G401.6 (cell line): Measurements from ENCODE around the gene ESX1.
"Not testable (repeated sequence)": the region's sequence is repeated elsewhere in the genome, so short reads cannot be mapped to it uniquely, and the experiment has no call there.

Experiments
- FAIRE-seq: peaks from 2 replicates; lab custom pipeline; 2012; peaks lifted over from hg19 to GRCh38; lab: Jason Lieb, UNC

ESX1 gene

DNA sequence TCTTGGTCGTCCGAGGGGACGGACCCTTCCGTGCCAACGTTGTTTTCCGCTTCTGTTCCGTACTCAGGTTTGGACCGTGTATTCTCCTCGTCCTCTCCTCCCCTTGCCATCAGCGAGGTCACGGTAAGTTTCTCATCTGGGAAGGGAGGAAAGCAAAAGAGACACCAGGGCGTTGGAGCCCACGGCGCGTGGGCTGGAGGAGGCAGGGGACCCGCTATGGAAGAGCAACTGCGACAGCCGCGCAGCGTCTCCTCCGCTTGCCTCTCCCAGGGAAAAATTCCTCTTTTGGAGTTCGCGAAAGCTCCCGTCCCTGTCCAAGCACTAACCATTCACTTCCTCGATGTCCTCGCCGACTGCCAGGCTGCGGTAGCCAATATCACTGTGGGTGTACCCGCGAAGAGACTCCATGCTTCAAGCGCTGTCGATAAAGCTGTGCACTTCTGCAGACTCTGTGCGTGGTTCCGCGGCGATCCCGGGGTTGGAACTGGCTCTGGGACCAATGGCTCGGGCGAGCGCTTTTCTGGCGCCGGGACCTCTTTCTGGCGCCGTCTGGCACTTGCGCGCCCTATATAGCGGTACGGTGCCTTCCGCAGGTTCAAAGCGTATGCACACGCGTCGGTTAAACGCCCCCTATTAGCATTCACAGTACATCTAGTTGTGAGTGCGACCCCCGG, at the start of gene ESX1:
ESX1 (minus strand) TSS at position 492 of the 674 bp plus-strand sequence; CDS start at position 408, 84 bp downstream.
- no peak for FAIRE-seq

DNA sequence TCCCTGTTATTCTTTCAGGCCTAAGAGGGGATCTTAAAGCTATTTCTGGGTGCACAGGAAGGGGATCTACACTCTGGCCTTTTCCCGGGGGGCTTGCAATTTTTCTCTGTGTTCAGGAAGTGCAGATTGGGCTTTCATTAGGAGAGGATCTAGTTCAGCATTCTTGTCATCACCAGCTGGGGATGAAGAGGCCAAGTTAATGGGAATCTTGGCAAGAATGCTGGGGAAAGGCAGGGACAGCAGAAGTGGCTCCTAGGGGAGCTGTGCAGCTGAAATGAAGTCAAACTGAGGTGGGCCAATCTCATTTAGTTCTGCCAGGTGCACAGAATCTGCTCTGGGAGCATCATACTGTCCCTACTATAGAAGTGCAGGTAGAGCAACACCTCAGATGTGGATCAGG, 40.9 kb upstream of the ESX1 start:
- no peak for FAIRE-seq

DNA sequence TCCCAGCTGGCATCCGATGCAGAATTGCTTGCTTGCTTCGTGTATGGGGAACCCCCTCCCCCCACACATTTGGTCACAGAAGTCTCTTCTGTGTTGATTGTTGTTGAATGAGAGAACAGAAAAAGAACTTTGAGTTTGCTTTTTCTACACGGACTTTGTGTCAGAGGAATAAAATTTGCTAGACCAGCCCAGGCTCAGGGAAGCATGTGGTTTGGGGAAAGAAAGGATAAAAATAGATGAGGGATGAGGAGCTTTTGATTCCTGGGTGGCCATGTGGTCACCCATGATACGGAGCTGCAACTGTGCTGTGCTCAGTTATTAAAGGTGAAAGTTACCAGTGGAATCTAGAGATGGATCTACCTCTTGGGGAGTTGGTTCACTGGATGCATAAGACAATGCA, 34.2 kb upstream of the ESX1 start:
- FAIRE-seq = no peak

DNA sequence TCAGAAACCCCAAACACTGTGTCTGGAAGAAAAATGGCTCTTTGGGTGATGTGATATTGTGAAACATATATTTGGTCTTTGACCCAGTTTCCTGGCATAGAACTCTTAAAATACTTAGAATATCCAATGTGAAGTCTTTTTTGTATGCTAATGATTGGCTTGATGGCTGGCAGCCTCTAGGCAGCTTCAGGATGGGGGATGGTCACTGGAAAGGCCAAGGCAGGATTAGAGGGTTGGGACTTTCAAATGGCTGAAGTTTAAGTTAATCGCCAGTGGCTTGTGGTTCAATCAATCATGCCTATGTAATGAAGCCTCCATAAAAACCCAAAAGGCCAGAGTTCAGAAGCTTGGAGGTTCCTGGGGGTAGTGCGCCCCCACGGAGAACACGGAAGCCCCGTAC, 33.5 kb upstream of the ESX1 start:
- no peak for FAIRE-seq

DNA sequence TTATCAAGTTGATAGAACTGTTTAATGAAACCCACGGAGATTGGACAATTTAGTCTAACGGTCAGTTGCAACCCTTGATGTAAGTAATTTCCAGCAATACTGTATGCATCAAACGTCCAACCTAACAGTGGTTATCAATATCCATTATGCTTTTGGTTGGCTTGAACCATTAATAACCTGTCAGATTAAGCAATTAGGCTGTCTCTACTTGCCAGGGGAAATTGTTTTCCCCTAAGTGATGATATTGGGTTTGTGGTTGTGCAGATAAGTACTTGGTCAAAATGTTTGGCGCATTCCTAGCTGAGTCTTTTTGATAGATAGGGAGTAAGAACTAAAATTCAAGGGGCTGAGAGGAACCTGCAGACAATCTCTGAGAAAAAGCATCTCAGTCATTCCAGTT, 30.5 kb upstream of the ESX1 start:
- no peak for FAIRE-seq

DNA sequence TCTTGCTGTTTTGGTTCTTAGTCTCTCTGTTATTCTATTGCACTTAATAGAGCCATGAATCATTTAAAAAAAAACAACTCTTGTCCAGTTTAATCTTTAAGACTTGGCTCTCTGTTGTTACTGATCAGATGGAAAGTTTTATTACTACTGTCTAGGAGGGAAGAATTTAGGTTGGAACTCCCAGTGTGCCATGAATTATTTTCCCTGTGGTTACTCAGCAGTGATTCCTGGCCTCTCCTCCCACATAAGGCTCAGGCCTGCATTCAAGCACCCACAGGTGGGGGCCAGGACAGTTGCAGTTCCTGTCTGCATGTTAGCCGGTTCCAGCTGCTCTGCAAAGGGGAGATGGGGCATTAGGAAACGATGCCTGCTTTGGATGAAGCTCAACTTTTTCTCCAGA, 29.8 kb upstream of the ESX1 start:
- no peak for FAIRE-seq

DNA sequence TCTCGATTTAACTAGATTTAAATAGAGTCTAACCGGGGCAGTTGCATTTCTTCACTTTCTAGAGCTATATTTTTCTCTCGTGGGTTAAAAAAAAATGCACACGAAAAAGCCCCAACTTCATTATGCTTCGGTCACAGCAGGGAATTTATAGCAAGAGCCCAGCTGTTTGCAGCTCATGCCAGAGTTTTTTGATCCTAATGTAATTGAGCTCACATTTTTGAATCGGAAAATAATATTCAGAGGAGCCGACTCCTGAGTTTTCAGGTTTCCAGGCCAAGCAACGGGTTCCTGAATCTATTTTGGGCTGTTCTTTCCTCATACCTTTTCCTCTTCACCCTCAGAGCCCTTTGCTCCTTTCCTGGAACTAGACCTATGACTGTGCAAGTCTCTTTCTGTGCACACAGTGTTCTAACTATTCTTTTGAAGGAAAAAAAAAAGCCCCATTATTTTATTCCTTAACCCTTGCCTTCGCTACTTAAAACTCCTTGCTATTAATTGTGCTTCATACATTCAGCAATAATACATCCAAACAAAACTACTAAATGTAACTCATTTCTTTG, 27.5 kb upstream of the ESX1 start:
- FAIRE-seq = no peak

DNA sequence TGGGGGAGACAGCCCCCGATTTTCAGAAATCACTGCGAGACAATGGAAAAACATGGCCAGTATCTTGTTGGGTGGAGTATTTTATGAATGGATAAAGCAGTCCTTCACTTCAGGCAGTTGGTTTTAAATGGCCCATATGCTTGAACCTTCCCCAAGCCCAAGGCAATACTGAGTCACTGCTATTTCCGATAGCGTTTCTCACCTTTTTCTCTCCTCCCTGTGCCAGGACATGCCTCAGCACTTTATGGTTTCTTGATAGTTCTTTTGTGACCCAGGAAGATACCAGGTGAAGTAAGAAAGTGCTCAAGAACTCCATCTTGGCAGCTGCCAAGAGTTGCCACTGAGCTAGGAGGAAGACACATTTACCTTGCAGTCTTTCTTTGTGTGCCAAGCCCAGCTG, 26.8 kb upstream of the ESX1 start:
- FAIRE-seq = no peak

DNA sequence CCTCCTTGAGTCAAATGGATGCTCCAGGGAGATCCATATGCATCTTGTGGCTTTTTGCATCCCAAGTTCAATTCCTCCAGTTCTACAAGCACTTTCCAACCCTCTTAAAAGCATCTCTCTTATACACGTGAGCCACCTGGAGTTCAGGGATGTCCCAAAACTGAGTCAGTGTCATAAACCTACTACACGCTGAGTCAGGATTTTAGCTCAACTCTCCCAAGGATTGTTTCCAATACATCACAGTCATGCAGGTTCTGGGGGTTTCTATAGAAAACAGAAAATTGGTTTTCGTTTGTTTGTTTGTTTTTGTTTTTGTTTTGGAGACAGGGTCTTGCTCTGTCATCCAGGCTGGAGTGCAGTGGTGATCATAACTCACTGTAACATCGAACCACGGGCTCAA, 25.9 kb upstream of the ESX1 start:
- no peak for FAIRE-seq

DNA sequence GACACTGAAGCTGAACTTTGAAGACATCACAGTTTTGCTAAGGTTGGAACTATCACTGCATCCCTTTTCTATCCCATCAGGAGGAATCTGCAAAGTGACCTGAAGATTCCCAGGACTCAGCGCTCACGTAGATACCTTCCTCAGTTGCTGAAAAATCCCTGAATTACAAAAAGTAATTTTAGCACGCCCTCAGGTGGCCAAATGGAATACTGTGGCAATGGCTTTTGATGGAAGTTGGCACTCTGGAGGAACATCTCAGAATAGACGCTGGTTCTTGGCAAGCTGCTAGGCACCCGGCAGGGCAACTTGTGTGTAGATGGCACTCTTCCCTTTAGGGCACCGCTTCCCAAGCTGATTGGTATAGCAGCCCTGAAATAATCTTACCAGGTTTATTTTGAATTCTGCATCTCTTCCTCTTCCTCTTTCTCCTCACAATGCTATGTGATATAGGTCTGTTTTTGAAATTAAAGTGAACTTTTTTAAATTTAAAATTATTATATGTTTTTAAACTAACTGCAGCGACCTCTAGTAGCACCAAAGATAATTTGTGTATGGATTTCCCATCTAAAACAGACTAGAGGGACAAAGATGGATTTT, 16.3 kb upstream of the ESX1 start:
- peak; percentile 64 for FAIRE-seq

DNA sequence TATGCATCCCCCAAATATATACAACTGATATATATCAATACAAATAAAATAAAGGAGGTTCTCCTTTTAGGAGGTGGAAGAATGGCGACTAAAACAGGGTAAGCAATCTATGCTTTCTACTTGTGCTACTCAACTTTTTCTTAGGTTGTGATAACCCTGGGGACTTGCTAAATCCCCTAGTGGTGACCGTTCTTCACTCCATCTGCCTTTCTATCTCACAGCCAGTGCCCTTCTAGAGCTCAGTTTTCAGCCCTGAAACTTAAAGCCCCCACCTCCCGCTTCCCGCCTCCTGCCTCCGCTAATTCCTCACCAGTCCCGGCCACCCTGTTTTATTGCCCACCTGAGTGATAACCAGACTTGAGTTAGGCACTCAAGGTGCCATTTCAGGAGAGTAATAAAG, 15.5 kb upstream of the ESX1 start:
- FAIRE-seq = no peak

DNA sequence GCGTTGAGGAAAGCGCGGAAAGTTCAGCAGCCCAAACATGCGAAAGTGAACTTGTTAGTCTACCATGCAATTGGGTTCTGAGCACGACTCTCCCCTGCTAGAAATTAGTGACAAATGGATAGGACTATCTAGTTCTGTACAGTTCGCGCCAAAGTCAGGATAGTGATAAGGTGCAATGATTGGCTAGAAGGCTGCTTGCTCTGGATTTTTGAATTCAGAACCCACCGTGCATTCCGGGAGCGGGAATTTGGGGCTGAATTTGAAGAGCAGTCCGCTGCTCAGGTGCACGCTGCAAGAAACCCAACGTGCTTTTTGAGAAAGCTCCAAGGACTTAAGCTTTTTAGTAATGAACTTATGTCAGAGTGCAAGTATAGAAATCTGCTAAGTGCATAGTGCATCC, 732 bp upstream of the ESX1 start:
- FAIRE-seq = no peak

DNA sequence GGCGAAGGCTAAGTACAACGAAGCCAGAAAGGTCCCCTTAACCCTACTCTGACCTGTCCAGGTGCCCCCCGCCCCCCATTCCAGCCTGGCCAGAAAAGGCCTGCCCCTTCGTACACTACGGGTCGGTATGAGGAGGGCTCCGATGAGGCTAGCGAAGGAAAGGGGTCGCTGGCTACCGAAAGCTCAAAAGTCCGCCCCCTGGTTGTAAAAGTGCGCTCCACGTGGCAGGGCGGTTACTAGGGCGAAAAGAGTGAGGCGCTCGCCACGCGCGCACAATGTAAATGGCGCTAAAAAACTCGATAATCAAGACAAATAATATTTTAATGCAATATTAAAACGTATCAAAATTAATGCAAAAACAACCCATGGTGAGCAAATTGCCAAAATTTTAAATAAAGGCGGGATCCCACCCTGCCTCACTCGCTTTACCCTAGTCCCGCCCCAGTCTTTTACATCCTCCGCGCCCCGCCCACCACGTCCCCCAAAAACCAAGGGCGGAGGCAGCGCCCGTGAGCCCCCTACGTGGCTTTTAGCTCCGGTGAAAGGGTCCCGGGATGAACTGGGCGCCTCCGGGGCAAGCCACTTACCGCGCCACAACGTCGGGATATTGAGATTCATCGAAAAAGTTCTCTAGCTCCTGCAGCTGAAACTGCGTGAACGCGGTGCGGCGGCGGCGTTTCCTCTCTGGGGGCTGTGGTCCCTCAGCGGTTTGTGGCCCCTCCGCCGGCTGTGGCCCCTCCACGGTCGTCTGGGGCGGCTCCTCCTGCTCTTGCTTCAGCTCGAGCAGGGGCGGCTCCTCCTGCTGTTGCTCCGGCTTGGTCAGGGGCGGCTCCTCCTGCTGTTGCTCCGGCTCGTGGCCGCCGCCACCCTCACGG, 929 bp downstream of the ESX1 start:
- FAIRE-seq = no peak

DNA sequence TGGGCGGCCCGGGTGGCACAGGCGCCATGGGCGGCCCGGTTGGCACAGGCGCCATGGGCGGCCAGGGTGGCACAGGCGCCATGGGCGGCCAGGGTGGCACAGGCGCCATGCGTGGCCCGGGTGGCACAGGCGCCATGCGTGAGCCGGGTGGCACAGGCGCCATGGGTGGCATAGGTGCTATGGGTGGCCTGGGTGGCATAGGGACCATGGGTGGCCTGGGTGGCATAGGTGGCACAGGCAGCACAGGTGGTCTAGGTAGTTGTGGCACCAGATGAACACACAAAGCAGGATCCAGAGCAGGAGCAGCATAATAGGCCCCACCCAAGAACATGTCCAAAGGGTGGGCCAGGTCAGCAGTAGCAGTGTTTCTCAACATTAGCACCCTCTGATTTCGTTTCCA, 4.3 kb downstream of the ESX1 start:
- FAIRE-seq = no peak

DNA sequence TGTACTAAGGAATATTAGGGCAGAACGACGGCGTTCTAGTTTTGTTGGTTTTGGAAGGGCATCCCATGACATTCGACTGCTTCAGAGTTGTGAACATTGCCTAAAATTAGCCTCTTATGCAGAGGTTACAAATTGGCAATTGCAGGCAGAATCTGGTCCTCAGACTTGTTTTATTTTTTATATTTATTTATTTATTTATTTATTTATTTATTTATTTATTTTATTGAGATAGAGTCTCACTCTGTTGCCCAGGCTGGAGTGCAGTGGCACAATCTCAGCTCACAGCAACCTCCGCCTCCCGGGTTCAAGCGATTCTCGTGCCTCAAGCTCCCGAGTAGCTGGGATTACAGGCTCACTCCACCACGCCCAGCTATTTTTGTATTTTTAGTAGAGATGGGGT, 24.7 kb downstream of the ESX1 start:
- FAIRE-seq = not testable (repeated sequence)

DNA sequence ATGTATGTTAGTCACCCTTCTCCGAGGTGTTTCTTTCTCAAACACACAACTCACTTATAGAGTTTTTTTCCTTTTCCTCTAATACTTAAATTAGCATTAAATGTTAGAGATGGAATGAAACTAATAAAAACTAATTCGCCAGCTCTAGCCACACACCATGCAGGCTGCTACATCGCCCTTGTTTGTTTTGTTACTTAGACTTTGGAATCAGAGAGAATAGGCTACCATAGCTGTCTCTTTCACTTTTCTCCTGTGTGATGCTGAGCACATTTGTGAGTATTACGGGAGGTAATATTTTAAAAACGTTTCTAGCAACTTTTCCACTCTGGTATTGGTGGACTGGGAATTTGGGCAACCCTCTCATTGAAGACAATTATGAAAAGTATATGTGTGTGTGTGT, 43.5 kb downstream of the ESX1 start:
- FAIRE-seq = no peak

DNA sequence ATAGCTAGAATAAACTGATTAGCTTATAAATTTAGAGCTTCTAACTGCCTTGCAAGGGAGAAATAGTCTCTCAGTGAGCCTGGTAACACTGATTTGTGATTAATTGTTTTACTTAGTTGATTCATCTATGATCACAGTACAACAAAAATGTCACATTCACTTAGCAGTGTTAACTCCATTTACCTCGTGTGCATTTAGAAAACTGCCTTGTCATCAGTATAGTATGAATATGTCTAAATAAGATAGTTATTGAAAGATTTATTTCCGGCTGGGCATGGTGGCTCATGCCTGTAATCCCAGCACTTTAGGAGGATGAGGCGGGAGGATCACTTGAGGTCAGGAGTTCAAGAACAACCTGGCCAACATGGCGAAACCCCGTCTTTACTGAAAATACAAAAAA, 49.2 kb downstream of the ESX1 start:
- no peak for FAIRE-seq
